ENCODE measurements around the gene AKR1E2.

DNA sequence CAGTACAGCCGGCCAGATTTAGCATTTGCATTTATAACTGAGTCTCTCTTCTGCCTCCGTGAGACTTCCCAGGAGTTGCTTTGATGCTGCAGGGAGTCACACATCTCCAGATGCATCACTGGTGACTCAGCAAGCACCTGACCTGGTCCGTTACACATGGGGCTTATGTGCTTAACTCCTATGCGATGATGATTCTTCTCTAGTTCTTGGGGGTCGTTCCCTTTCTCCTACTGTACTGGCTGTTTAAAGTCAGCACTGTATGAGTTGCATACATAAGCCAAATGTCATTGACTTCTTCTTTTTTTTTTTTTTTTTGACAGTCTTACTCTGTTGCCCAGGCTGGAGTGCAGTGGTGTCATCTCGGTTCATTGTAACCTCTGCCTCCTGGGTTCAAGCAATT is 13.0 kb upstream of the AKR1E2 start:
- TF ChIP-seq EZH2phosphoT487 (IDR thresholded peaks at IDR 0.05; ENCODE audit: insufficient read depth, low read depth): no peak
- no peak for TF ChIP-seq EZH2 (IDR thresholded peaks at IDR 0.05; ENCODE audit: insufficient read depth, poor library complexity, severe bottlenecking)

Data from GM23248 (cell line).